GM12874 (cell line): ENCODE results near the gene CATSPER3.

Experiments
- TF ChIP-seq, protein P1 (sequence below): IDR thresholded peaks from 2 replicates; pipeline ENCODE4 v1.5.1; 2011; ENCODE audit warnings: low read depth, mild to moderate bottlenecking, control low read depth, low read length, moderate library complexity; ENCODE audit not compliant: insufficient read depth

Gene CATSPER3

DNA sequence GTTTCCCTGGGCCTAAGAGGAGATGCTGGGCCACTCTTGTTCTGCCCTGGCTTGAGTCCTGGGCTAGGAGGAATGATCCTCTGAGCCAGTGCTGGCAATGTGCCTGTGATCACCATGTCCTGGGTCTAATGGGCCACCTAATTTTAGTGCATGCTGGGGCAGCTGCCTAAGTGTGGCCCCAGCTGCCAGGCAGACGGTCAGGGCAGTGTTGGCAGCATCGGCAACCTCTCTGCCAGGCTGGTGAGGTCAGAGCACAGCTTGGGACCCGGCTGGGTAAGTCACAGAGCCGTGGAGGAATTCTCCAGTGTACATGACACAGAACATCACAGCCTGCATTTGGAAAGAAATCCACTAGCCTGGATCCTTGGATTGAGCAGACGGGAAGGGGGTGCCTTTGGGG is 87.7 kb downstream of the CATSPER3 start:
- TF ChIP-seq, protein P1, sequence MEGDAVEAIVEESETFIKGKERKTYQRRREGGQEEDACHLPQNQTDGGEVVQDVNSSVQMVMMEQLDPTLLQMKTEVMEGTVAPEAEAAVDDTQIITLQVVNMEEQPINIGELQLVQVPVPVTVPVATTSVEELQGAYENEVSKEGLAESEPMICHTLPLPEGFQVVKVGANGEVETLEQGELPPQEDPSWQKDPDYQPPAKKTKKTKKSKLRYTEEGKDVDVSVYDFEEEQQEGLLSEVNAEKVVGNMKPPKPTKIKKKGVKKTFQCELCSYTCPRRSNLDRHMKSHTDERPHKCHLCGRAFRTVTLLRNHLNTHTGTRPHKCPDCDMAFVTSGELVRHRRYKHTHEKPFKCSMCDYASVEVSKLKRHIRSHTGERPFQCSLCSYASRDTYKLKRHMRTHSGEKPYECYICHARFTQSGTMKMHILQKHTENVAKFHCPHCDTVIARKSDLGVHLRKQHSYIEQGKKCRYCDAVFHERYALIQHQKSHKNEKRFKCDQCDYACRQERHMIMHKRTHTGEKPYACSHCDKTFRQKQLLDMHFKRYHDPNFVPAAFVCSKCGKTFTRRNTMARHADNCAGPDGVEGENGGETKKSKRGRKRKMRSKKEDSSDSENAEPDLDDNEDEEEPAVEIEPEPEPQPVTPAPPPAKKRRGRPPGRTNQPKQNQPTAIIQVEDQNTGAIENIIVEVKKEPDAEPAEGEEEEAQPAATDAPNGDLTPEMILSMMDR, result no peak

DNA sequence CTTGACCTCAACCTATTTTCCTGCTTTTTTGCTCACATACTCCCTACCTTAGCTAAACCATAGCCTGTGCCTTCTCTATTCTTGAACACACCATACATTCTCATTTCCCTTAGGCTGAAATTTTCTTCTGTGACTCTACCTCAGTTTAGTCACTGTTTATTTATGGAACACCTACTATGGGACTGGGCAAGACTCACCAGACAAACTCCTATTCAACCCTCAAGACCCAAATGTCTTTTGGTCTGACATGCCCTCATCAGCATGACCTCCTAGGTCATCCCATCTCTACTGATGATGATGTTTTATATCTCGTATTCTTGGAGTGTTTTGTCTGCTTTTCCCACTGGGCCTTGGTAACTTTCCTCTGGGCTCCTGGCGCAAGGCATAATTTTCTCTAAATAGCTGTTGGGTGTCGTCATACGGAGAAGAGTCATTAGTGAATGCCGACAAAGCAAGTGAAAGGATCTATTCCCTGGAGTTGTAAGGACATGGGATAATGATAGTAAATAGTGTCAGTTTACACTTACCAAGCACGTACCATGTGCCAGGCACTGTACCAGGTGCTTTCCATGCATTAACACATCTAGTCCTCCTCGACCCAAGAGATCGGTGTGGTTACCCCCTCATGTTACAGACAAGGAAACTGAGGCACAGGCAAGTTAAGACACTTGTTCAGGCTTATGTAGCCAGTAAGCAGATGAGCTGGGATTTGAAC is 88.8 kb downstream of the CATSPER3 start:
- TF ChIP-seq, protein P1, result no peak

GRCh38 chr5:135057233-135057632 is 89.5 kb downstream of the CATSPER3 start:
- TF ChIP-seq, protein P1, result no peak

DNA sequence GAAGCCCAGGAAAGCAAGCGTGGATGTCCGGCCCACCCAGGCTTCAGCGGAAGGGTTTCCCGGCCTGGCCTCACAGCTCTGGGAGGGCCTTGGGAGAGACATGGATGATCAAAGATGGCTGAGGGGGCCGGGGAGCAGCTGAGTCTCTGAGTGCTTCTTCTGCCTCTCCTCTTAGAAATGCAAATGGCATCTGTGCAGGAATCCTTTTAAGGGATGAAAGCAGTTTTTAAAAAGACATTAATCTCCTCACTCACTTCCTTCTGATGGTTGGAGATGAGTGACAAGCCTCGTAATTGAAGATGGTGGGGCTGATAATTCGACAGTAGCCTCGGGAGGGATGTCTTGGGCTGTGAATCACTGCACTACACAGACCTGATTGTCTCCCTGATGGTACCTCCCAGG is 90.6 kb downstream of the CATSPER3 start:
- TF ChIP-seq, protein P1, result no peak

GRCh38 chr5:135059000-135059923 is 91.6 kb downstream of the CATSPER3 start:
- TF ChIP-seq, protein P1, result no peak

- TF ChIP-seq, protein P1, result no peak
These were observed 92.3 kb downstream of the CATSPER3 start for GRCh38 chr5:135060021-135060420.

- TF ChIP-seq, protein P1, result no peak
These were observed 93.3 kb downstream of the CATSPER3 start for GRCh38 chr5:135061001-135061400.
